GM23338 (cell line): ENCODE results near the gene SLAMF8. TPM values are rescaled to one million over a fixed set of nuclear protein-coding genes. Genes with fewer than 3 reads are reported as not detected.

Source experiments
- ATAC-seq: fragments of 200-7000 bp; cut with Tn5 transposase; 3 replicates; pipeline ENCODE4 v1.9.1; 2020
- DNase-seq: peaks from one replicate; pipeline ENCODE4 v3.0.0-alpha.2; 2015; ENCODE audit warnings: low spot score
- H2AFZ ChIP-seq: fragments of 200-600 bp; sonication (generic); 2 replicates; pipeline ENCODE4 v1.8.0; 2016; ENCODE audit warnings: antibody characterized with exemption, mild to moderate bottlenecking, moderate library complexity
- H3F3A ChIP-seq: fragments of 200-600 bp; sonication (generic); replicated peaks from 2 replicates; pipeline ENCODE4 v1.8.0; 2017; ENCODE audit warnings: antibody characterized with exemption, mixed run types, low read depth
- H3K27ac ChIP-seq: fragments of 200-600 bp; sonication (generic); 2 replicates; pipeline ENCODE4 v1.6.1; 2016; ENCODE audit warnings: low read depth
- H3K27me3 ChIP-seq: fragments of 200-600 bp; sonication (generic); 2 replicates; pipeline ENCODE4 v1.8.0; 2016; ENCODE audit warnings: mild to moderate bottlenecking, mixed run types, moderate library complexity; ENCODE audit not compliant: insufficient read depth
- H3K36me3 ChIP-seq: fragments of 200-600 bp; sonication (generic); 2 replicates; pipeline ENCODE4 v1.8.0; 2016; ENCODE audit warnings: mild to moderate bottlenecking; ENCODE audit not compliant: insufficient read depth
- H3K4me1 ChIP-seq: fragments of 200-600 bp; sonication (generic); 2 replicates; pipeline ENCODE4 v1.8.0; 2016; ENCODE audit warnings: mild to moderate bottlenecking, moderate library complexity; ENCODE audit not compliant: insufficient read depth
- H3K4me2 ChIP-seq: fragments of 200-600 bp; sonication (generic); 2 replicates; pipeline ENCODE4 v1.7.1; 2017; ENCODE audit warnings: mixed run types
- H3K4me3 ChIP-seq: fragments of 200-600 bp; sonication (generic); 2 replicates; pipeline ENCODE4 v1.6.1; 2016; ENCODE audit warnings: mixed run types
- H3K79me2 ChIP-seq: fragments of 200-600 bp; sonication (generic); replicated peaks from 2 replicates; pipeline ENCODE4 v1.8.0; 2017; ENCODE audit warnings: mild to moderate bottlenecking; ENCODE audit not compliant: insufficient read depth
- H3K9me2 ChIP-seq: fragments of 200-600 bp; sonication (generic); 2 replicates; pipeline ENCODE4 v1.8.0; 2017; ENCODE audit not compliant: insufficient read depth
- H4K20me1 ChIP-seq: fragments of 200-600 bp; sonication (generic); replicated peaks from 2 replicates; pipeline ENCODE4 v1.8.0; 2017; ENCODE audit warnings: mild to moderate bottlenecking; ENCODE audit not compliant: insufficient read depth
- H3K27ac Mint-ChIP-seq: 2 replicates; pipeline ENCODE4 v1.8.0; 2020; ENCODE audit warnings: inconsistent platforms, mild to moderate bottlenecking, moderate library complexity, mixed read lengths
- H3K27me3 Mint-ChIP-seq: 3 replicates; pipeline ENCODE4 v1.8.0; 2022; ENCODE audit warnings: low read depth, mild to moderate bottlenecking, moderate library complexity, mixed read lengths, inconsistent platforms; ENCODE audit not compliant: insufficient read depth, poor library complexity
- H3K36me3 Mint-ChIP-seq: 3 replicates; pipeline ENCODE4 v1.8.0; 2021; ENCODE audit warnings: low read depth, mild to moderate bottlenecking, inconsistent platforms, moderate library complexity, mixed read lengths
- H3K4me1 Mint-ChIP-seq: 3 replicates; pipeline ENCODE4 v1.8.0; 2020; ENCODE audit warnings: mild to moderate bottlenecking, inconsistent platforms, mixed read lengths
- H3K4me3 Mint-ChIP-seq: 3 replicates; pipeline ENCODE4 v1.8.0; 2021; ENCODE audit warnings: moderate library complexity, mild to moderate bottlenecking, inconsistent platforms, mixed read lengths
- H3K9me3 Mint-ChIP-seq: 3 replicates; pipeline ENCODE4 v1.8.0; 2020; ENCODE audit warnings: moderate library complexity, mild to moderate bottlenecking, inconsistent platforms, mixed read lengths
- CREB1 ChIP-seq: fragments of 250-450 bp; sonication (Bioruptor Pico); IDR thresholded peaks from 2 replicates; pipeline ENCODE4 v1.5.0; 2020; ENCODE audit warnings: low read depth, mild to moderate bottlenecking, moderate library complexity
- ETS1 ChIP-seq: IDR thresholded peaks from 2 replicates; pipeline ENCODE4 v1.6.1; 2016; ENCODE audit warnings: antibody characterized with exemption
- EZH2 ChIP-seq: fragments of 200-600 bp; sonication (generic); IDR thresholded peaks from one replicate; pipeline ENCODE4 v1.8.0; 2017; ENCODE audit warnings: antibody characterized with exemption, mild to moderate bottlenecking, low read depth; ENCODE audit not compliant: unreplicated experiment
- EZH2phosphoT487 ChIP-seq: fragments of 200-600 bp; sonication (generic); IDR thresholded peaks from one replicate; pipeline ENCODE4 v1.8.1; 2018; ENCODE audit warnings: antibody characterized with exemption; ENCODE audit not compliant: unreplicated experiment
- JUNB ChIP-seq: IDR thresholded peaks from one replicate; pipeline ENCODE4 v1.6.1; 2016; ENCODE audit warnings: antibody characterized with exemption; ENCODE audit not compliant: unreplicated experiment
- NANOG ChIP-seq: IDR thresholded peaks from 2 replicates; pipeline ENCODE4 v1.6.1; 2016; ENCODE audit warnings: antibody characterized with exemption, borderline replicate concordance
- POLR2AphosphoS5 ChIP-seq: IDR thresholded peaks from 2 replicates; pipeline ENCODE4 v1.6.1; 2016; ENCODE audit warnings: antibody characterized with exemption, low read depth
- STAT1 ChIP-seq: IDR thresholded peaks from one replicate; pipeline ENCODE4 v1.6.1; 2016; ENCODE audit warnings: antibody characterized with exemption; ENCODE audit not compliant: unreplicated experiment
- ZNF114 ChIP-seq: fragments of 250-450 bp; sonication (Bioruptor Pico); IDR thresholded peaks from 2 replicates; pipeline ENCODE4 v1.5.0; 2020; ENCODE audit warnings: mild to moderate bottlenecking, moderate library complexity
- ZNF331 ChIP-seq: fragments of 250-450 bp; sonication (Bioruptor Pico); IDR thresholded peaks from 2 replicates; pipeline ENCODE4 v1.5.0; 2020; ENCODE audit warnings: low read depth, mild to moderate bottlenecking, moderate library complexity
- polyA plus RNA-seq: library from polyadenylated mRNA; unstranded; fragments of >200 nt; fragmentation: Nextera tagmentation; extraction: Ambion mirVana; gene quantifications from 2 replicates; pipeline ENCODE4 v1.2.1, GENCODE V29; 2016
- total RNA-seq: library from RNA; depleted of rRNA; stranded (reverse); fragments of >200 nt; shearing (Covaris generic); gene quantifications from 2 replicates; pipeline ENCODE4 v1.2.3, GENCODE V29; 2014
- TF ChIP-seq, protein P1 (sequence below): IDR thresholded peaks from one replicate; pipeline ENCODE4 v1.6.1; 2018; ENCODE audit warnings: antibody characterized with exemption; ENCODE audit not compliant: unreplicated experiment
- TF ChIP-seq, protein P2 (sequence below), 2 experiments: fragments of 200-600 bp in 1 of 2; sonication (generic) in 1 of 2; conservative IDR thresholded peaks; 2 replicates each; pipeline versions ENCODE4 v1.5.1 to v1.6.1; 2016 to 2017; ENCODE audit warnings: antibody characterized with exemption in 2 of 2, low read depth in 2 of 2, mild to moderate bottlenecking in 2 of 2, moderate library complexity in 1 of 2

Gene SLAMF8
- total and polyA plus RNA-seq, 2 experiments from 2014 or later, result not detected

DNA sequence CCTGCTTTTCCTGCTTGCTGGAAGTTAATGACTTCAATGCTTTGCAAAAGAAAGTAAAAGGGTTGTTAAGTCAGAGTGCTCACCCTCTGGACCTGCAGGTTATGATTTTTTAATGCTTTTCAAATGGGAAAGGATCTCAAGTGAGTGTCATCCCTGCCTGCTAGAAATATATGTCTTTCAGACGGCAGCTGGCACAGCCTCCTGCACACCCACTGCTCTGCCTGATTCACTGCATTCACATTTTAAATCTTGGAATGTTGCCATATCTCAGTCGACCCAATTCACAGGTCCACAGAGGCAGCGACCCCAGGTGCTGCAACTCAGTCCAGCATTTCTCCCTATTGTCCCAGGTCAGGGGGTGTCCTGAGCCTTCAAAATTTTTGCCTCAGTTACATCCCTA, 35.2 kb upstream of the SLAMF8 start:
- H3F3A ChIP-seq, result no peaks in the 10 kb centered on the region
- H3K4me2 ChIP-seq, result no peak overlapping the region
- Mint-ChIP-seq H3K27me3 (peaks cover 5% of the 10 kb centered on the region), H3K36me3 (no peaks in the 10 kb centered on the region), H3K9me3 (no peaks in the 10 kb centered on the region), H3K4me3 (no peak overlapping the region), H3K4me1 (no peaks in the 10 kb centered on the region; the same call in 2 of the 3 replicates), H3K27ac (no peak overlapping the region)
- H3K27me3 ChIP-seq, result no peaks in the 10 kb centered on the region
- H3K9me2 ChIP-seq, result no peaks in the 10 kb centered on the region
- DNase-seq (no peak), ATAC-seq (no peak)
- H3K79me2 ChIP-seq, result no peaks in the 10 kb centered on the region
- H3K4me1 ChIP-seq, result no peaks in the 10 kb centered on the region
- no peaks in the 10 kb centered on the region for H3K36me3 ChIP-seq
- no peaks in the 10 kb centered on the region for H4K20me1 ChIP-seq
- no peak overlapping the region for H2AFZ ChIP-seq
- H3K4me3 ChIP-seq, result no peak overlapping the region
- no peak overlapping the region for H3K27ac ChIP-seq
- TF ChIP-seq EZH2phosphoT487, result no peak
- no peak for TF ChIP-seq CREB1 (CRISPR knock-in tag)
- no peak for TF ChIP-seq POLR2AphosphoS5
- no peak for TF ChIP-seq ETS1
- TF ChIP-seq EZH2, result no peak
- TF ChIP-seq, protein P1, sequence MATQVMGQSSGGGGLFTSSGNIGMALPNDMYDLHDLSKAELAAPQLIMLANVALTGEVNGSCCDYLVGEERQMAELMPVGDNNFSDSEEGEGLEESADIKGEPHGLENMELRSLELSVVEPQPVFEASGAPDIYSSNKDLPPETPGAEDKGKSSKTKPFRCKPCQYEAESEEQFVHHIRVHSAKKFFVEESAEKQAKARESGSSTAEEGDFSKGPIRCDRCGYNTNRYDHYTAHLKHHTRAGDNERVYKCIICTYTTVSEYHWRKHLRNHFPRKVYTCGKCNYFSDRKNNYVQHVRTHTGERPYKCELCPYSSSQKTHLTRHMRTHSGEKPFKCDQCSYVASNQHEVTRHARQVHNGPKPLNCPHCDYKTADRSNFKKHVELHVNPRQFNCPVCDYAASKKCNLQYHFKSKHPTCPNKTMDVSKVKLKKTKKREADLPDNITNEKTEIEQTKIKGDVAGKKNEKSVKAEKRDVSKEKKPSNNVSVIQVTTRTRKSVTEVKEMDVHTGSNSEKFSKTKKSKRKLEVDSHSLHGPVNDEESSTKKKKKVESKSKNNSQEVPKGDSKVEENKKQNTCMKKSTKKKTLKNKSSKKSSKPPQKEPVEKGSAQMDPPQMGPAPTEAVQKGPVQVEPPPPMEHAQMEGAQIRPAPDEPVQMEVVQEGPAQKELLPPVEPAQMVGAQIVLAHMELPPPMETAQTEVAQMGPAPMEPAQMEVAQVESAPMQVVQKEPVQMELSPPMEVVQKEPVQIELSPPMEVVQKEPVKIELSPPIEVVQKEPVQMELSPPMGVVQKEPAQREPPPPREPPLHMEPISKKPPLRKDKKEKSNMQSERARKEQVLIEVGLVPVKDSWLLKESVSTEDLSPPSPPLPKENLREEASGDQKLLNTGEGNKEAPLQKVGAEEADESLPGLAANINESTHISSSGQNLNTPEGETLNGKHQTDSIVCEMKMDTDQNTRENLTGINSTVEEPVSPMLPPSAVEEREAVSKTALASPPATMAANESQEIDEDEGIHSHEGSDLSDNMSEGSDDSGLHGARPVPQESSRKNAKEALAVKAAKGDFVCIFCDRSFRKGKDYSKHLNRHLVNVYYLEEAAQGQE, result no peak
- no peak for TF ChIP-seq ZNF331
- no peak for TF ChIP-seq STAT1
- TF ChIP-seq, protein P2, sequence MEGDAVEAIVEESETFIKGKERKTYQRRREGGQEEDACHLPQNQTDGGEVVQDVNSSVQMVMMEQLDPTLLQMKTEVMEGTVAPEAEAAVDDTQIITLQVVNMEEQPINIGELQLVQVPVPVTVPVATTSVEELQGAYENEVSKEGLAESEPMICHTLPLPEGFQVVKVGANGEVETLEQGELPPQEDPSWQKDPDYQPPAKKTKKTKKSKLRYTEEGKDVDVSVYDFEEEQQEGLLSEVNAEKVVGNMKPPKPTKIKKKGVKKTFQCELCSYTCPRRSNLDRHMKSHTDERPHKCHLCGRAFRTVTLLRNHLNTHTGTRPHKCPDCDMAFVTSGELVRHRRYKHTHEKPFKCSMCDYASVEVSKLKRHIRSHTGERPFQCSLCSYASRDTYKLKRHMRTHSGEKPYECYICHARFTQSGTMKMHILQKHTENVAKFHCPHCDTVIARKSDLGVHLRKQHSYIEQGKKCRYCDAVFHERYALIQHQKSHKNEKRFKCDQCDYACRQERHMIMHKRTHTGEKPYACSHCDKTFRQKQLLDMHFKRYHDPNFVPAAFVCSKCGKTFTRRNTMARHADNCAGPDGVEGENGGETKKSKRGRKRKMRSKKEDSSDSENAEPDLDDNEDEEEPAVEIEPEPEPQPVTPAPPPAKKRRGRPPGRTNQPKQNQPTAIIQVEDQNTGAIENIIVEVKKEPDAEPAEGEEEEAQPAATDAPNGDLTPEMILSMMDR (conservative IDR thresholded peaks at IDR 0.05; ENCODE audit: low read depth in 2 of 2), result no peak
- TF ChIP-seq JUNB, result no peak
- TF ChIP-seq NANOG, result no peak
- no peak for TF ChIP-seq ZNF114
